Peyer's patch (tissue), 4 donors: ENCODE measurements around the gene INSL3.
"Not testable (repeated sequence)": the region's sequence is repeated elsewhere in the genome, so short reads cannot be mapped to it uniquely, and the experiment has no call there.

Experiments
- CTCF ChIP-seq, 6 experiments: fragments of 450-650 bp in 4 of 6; fragments of 200-600 bp in 2 of 6; sonication (generic) in 1 of 6; IDR thresholded peaks; one replicate each; pipeline ENCODE4 v1.5.1; 2017 to 2019; ENCODE audit warnings: antibody characterized with exemption in 6 of 6, mild to moderate bottlenecking in 3 of 6, moderate library complexity in 1 of 6
- POLR2A ChIP-seq, 2 donors: fragments of 450-650 bp; IDR thresholded peaks; one replicate each; pipeline ENCODE4 v1.5.1; 2017; ENCODE audit warnings: antibody characterized with exemption in 2 of 2, mild to moderate bottlenecking in 2 of 2, moderate library complexity in 2 of 2

- TF ChIP-seq CTCF, POLR2A (IDR thresholded peaks at IDR 0.05): not testable (repeated sequence)
Measured at GRCh38 chr19:17777840-17778239, 43.5 kb downstream of the INSL3 start.
